Epithelial cell of alveolus of lung (primary cell): Measurements from ENCODE around the gene PLEKHA3. TPM values are rescaled to one million over a fixed set of nuclear protein-coding genes. Genes with fewer than 3 reads are reported as not detected.

ENCODE experiments used
- total RNA-seq: library from RNA; depleted of rRNA; stranded (reverse); fragments of >200 nt; gene quantifications from 2 replicates; pipeline ENCODE4 v1.2.1, GENCODE V29; 2015

The PLEKHA3 gene
- 4.8 and 6.0 TPM in 2 replicates for total RNA-seq

DNA sequence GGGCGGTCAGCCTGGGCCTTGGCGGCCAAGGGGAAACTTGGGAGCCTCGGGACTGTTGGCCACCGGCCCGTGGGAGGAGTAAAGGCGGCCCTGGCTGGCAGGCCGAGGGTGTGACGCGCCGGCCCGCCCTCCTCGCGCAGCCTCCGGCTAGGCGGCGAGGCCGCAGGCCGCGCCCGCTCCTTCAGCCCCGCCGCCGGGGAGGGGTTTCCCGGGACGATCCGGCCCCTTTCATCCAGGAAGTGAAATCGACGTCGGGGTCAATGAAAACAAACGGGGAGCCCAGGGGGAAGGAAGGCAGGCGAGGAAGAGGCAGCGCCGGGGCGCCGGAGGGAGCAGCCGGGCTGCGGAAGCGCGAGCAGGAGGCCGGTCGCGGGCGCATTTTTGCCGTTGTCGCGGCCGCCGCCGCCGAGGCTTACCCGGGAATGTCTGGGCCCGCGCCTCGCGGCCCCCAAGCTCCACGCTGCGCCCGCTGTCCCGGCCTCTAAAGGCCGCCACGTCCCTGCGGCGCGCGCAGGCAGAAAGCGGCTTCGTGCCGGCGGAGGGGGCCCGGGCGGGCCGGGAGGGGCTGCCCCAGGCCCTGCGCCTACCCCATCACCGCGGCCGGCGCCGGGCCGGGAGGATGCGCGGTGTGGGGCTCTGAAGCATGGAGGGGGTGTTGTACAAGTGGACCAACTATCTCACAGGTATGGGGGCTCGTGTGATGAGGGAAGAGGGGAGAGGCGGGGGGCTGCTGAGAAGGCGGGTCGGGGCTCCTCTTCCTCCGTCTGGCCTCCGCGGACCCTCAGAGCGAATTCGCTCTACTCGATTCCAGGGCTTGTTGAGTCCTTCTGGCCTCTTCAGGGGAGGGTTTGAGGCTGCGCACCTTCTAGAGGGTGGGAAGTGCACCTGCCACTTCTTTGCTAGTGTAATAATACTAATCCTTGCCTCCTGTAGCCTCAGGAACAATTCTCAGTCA is at the start of gene PLEKHA3:
Gene PLEKHA3, plus strand, starts transcription at position 231 of the 955 bp plus-strand sequence. Its CDS starts 413 bp downstream, at position 644.

DNA sequence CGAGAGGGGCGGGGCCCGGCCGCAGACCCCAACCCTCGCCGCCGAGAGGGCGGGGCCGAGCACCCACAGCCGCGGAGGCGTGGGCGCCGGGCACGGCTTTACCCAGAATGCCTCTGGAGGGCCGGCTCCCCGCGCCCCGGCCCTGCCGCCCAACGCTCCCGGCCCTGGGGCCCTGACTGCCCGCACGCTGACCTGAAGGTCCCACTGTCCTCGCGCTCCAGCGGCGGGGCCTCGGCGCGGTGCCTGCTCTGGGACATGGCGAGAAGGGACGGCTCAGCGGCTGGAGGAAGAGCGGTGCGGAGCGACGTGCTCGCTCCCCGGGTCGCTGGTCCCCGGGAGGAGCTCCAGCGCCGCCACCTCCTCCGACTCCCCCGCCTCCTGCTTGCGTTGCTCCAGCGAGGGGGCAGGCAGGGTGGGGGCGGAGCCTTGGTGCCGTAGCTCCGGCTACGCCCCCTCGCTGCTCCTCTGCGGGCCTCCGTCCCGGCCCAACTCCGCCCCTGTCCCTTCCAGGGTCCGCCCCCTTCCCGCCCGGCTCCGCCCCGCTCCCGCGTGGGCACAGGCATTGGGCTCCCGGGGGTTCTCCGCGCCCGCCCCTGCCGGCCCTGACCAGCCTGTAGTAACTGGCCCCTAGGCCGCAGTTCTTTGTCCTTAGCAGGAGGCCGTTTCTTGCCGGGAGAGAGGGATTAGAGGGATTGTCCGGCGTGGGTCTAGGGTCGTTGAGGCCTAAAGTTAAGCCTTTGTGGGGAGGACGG is 29.3 kb upstream of the PLEKHA3 start, which contains the start of the genes PJVK and PRKRA:
Gene PJVK, plus strand, starts transcription at position 605 of the 752 bp plus-strand sequence. CDS start 2,032 bp downstream, outside the sequence.
Gene PRKRA, minus strand, starts transcription at position 402 of the 752 bp plus-strand sequence. Its CDS starts 145 bp downstream, at position 257.

GRCh38 chr2:178478439-178479274 is 1.6 kb upstream of the PLEKHA3 start, which contains the start of gene FKBP7:
FKBP7 (minus strand) TSS chr2:178478600; CDS start chr2:178478499, 101 bp downstream.

Other genes starting within 250 kb of the PLEKHA3 start
- gene PRKRA, start 29.3 kb upstream of the PLEKHA3 start, total RNA-seq = 44.6 and 50.3 TPM in 2 replicates
- 0.65 and 2.9 TPM in 2 replicates for gene PJVK, start 29.1 kb upstream of the PLEKHA3 start, total RNA-seq
- 48.4 and 102 TPM in 2 replicates for gene FKBP7, start 1.9 kb upstream of the PLEKHA3 start, total RNA-seq